AG04449 (cell line): Measurements from ENCODE around the gene C17orf107.

Experiments
- CTCF ChIA-PET: fragments of 350-600 bp; formaldehyde crosslinking; extraction: SDS; loops from one replicate; lab custom pipeline; 2021; ENCODE audit warnings: antibody characterized with exemption; lab: Yijun Ruan, JAX
- POLR2A ChIA-PET: fragments of 400-600, 350-600 bp; formaldehyde crosslinking; extraction: SDS; loops from one replicate; lab custom pipeline; 2020; ENCODE audit warnings: antibody characterized with exemption, inconsistent platforms; lab: Yijun Ruan, JAX
- DNase-seq: peaks from one replicate; pipeline ENCODE4 v3.0.0-alpha.2; 2010; ENCODE audit warnings: low read depth, low spot score
- H3K4me3 ChIP-seq: 2 replicates; pipeline ENCODE4 v1.5.1; 2011; ENCODE audit warnings: low read depth, mild to moderate bottlenecking, control low read depth, low read length
- TF ChIP-seq, protein P1 (sequence below): IDR thresholded peaks from one replicate; pipeline ENCODE4 v1.5.1; 2011; ENCODE audit warnings: mild to moderate bottlenecking, moderate library complexity, low read length, control low read depth, inconsistent platforms; ENCODE audit not compliant: insufficient read depth; ENCODE audit errors: missing control alignments

The C17orf107 gene

DNA sequence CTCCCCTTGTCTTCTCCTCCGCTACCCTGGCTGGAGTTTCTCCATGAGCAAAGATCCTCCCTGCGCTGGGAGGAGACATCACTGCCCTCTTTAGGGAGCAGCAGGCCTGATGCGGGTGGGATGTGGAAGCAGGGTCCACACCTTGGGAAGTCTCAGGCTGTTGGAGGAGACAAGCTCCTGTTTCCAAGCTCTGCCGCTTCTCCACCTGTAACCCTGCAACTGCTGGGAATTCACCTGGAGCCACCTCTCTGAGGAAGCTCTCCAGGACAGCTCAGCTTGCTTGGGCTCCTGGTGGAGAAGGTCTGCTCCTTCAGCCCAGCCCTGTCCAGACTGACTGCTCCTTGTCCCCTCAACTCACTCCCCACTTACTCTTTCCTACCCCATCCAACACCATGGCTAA, 14.8 kb upstream of the C17orf107 start:
- TF ChIP-seq, protein P1, sequence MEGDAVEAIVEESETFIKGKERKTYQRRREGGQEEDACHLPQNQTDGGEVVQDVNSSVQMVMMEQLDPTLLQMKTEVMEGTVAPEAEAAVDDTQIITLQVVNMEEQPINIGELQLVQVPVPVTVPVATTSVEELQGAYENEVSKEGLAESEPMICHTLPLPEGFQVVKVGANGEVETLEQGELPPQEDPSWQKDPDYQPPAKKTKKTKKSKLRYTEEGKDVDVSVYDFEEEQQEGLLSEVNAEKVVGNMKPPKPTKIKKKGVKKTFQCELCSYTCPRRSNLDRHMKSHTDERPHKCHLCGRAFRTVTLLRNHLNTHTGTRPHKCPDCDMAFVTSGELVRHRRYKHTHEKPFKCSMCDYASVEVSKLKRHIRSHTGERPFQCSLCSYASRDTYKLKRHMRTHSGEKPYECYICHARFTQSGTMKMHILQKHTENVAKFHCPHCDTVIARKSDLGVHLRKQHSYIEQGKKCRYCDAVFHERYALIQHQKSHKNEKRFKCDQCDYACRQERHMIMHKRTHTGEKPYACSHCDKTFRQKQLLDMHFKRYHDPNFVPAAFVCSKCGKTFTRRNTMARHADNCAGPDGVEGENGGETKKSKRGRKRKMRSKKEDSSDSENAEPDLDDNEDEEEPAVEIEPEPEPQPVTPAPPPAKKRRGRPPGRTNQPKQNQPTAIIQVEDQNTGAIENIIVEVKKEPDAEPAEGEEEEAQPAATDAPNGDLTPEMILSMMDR: no peak
- ChIA-PET POLR2A (no interaction called here), CTCF (interaction anchor here (1.0 to 8.7 kb wide), 3 partner anchors 98 to 318 kb away, joined by 3 to 154 read pairs (median 4); partner anchors contain the start of genes GLTPD2 and VMO1)
- no peak overlapping the region for H3K4me3 ChIP-seq
- DNase-seq: no peak

DNA sequence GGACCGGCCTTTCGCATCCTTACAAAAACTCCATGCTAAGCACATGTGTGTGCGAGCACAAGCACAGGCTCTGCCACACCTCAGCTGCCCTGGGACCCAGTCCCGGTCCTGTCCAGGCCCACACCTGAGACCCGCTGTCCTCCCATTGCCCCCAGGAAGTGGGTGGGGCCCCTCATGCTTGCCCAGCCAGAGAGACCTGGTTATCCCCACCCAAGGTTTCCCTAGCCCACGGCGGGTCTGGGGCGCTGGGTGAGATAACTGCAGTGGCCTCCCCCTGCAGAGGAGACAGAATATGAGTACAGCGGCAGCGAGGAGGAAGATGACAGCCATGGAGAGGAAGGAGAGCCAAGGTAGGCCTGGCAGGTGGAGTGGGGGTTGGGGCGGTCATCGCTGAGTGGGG, 12.5 kb upstream of the C17orf107 start:
- TF ChIP-seq, protein P1: no peak
- POLR2A ChIA-PET: no interaction called here
- no peak overlapping the region for H3K4me3 ChIP-seq
- CTCF ChIA-PET: interaction anchor here (2.0 to 8.7 kb wide), 5 partner anchors 10 to 320 kb away, joined by 6 to 154 read pairs (median 38); partner anchors contain the start of genes ARRB2, C17orf107, CHRNE and GLTPD2
- DNase-seq: no peak

DNA sequence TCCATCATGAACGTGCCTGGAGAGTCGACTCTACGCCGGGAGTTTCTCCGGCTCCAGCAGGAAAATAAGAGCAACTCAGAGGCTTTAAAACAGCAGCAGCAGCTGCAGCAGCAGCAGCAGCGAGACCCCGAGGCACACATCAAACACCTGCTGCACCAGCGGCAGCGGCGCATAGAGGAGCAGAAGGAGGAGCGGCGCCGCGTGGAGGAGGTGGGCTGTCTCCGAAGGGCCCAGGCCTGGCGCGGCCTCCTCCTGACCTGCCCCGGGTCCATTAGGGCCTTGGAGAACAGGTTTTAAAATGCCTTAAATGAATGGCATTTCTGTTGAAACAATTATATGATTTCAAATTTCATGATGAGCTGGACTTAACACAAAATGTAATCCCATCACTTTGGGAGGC, 11.8 kb upstream of the C17orf107 start:
- H3K4me3 ChIP-seq: no peak overlapping the region
- TF ChIP-seq, protein P1: no peak
- no peak for DNase-seq
- CTCF ChIA-PET: interaction anchor here (1.3 to 8.7 kb wide), 13 partner anchors 8 to 321 kb away, joined by 3 to 154 read pairs (median 10); partner anchors contain the start of genes ARRB2, C17orf107, CHRNE and GLTPD2
- POLR2A ChIA-PET: no interaction called here

DNA sequence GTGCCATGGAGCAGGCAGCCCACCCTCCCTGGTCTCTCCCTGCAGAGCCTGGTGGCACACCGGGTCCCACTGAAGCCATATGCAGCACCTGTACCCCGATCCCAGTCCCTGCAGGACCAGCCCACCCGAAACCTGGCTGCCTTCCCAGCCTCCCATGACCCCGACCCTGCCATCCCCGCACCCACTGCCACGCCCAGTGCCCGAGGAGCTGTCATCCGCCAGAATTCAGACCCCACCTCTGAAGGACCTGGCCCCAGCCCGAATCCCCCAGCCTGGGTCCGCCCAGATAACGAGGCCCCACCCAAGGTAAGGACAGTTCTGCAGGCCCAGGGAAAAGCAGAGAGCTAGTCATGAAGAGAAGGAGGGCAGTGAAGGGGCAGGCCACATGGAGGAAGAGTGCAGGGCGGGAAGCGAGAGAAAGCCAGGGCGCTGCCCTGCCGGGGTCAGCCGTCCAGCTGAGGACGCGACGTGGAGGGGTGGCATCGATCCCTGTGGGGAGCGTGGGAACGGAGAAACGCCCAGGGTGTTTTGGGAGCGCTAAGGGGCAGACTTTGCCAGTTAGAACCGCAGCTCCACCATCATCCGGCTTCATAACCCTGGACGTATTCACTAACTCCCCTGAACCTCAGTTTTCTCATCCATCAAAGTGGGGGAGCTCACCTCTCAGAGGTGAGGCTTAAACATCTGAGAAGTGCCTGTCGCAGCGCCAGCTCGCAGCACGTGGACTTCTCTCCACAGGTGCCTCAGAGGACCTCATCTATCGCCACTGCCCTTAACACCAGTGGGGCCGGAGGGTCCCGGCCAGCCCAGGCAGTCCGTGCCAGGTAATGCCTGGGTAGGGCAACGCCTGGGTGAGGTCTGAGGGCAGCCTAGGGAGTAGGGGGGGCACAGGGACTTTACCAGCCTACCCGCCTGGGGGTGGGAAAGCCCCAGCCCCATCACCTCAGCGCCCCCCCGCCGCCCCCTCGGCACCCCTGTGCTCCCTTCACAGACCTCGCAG, 7.6 kb upstream of the C17orf107 start:
- TF ChIP-seq, protein P1: no peak
- ChIA-PET POLR2A (interaction anchor here (0.6 kb wide), 1 partner anchor 31 kb away, joined by 7 read pairs; no protein-coding TSS in a partner anchor), CTCF (interaction anchor here (0.8 to 8.7 kb wide), 11 partner anchors 9 to 326 kb away, joined by 3 to 154 read pairs (median 6); partner anchors contain the start of genes ARRB2, C17orf107, CHRNE and GLTPD2)
- no peak for DNase-seq
- H3K4me3 ChIP-seq: no peak overlapping the region

DNA sequence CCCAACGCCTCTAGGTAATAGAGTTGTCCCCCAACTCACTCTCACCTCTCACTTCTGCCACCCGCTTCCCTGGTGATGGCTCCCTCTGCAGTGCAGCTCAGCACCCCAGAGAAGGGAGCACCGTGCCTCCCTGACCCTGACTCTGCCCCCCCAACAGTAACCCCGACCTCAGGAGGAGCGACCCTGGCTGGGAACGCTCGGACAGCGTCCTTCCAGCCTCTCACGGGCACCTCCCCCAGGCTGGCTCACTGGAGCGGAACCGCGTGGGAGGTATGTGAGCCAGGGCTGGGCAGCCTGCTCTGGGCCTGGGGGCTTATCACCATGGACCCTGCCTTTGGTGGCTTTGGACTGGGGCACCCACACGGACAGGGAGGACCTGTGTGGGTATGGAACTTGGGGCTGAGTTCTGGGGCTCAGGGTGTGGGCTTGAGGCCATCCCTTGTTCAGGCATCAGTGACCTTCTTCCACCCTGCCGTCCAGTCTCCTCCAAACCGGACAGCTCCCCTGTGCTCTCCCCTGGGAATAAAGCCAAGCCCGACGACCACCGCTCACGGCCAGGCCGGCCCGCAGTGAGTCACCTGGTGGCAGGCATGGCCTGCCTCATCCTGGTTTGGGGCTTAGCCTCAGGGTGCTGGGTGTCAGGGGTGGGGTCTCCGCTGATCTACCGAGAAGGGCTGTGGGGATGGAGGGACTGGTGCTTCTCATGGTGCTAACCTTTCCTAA, 6.7 kb upstream of the C17orf107 start:
- H3K4me3 ChIP-seq: no peak overlapping the region
- POLR2A ChIA-PET: interaction anchor here (0.6 kb wide), 1 partner anchor 30 kb away, joined by 7 read pairs; no protein-coding TSS in a partner anchor
- TF ChIP-seq, protein P1: no peak
- no peak for DNase-seq
- CTCF ChIA-PET: interaction anchor here (0.8 to 8.7 kb wide), 7 partner anchors 9 to 327 kb away, joined by 3 to 154 read pairs (median 6); partner anchors contain the start of genes ARRB2, C17orf107, CHRNE and GLTPD2
